WERI-Rb-1 (cell line): ENCODE results near the gene TEX11.
"Not testable (repeated sequence)": the region's sequence is repeated elsewhere in the genome, so short reads cannot be mapped to it uniquely, and the experiment has no call there.

ENCODE experiments used
- DNase-seq: peaks from one replicate; pipeline ENCODE4 v3.0.0-alpha.2; 2020
- H3K27ac ChIP-seq: fragments of 250-450 bp; sonication (Bioruptor Pico); 2 replicates; pipeline ENCODE4 v1.5.1; 2020; ENCODE audit warnings: mild to moderate bottlenecking, moderate library complexity
- H3K27me3 ChIP-seq: fragments of 250-450 bp; sonication (Bioruptor Pico); 2 replicates; pipeline ENCODE4 v1.5.1; 2021; ENCODE audit warnings: mild to moderate bottlenecking, low read depth, moderate library complexity; ENCODE audit not compliant: insufficient read depth, severe bottlenecking
- H3K36me3 ChIP-seq: fragments of 250-450 bp; sonication (Bioruptor Pico); 2 replicates; pipeline ENCODE4 v1.5.1; 2020; ENCODE audit warnings: mild to moderate bottlenecking, moderate library complexity
- H3K4me3 ChIP-seq: 2 replicates; pipeline ENCODE4 v1.5.1; 2011; ENCODE audit warnings: low read depth, mild to moderate bottlenecking, control low read depth, low read length
- H3K9me3 ChIP-seq: fragments of 250-450 bp; sonication (Bioruptor Pico); 2 replicates; pipeline ENCODE4 v1.5.1; 2021; ENCODE audit warnings: mild to moderate bottlenecking, moderate library complexity; ENCODE audit not compliant: severe bottlenecking
- TF ChIP-seq, protein P1 (sequence below): IDR thresholded peaks from 2 replicates; pipeline ENCODE4 v1.5.1; 2011; ENCODE audit warnings: low read depth, mild to moderate bottlenecking, control low read depth, inconsistent platforms, low read length

The TEX11 gene

GRCh38 chrX:70720721-70721120 lies 187.8 kb downstream of the TEX11 start:
- Histone ChIP-seq H3K9me3 (no peaks in the 10 kb centered on the region), H3K4me3 (no peak overlapping the region), H3K27me3 (peaks cover 5% of the 10 kb centered on the region), H3K36me3 (no peaks in the 10 kb centered on the region), H3K27ac (no peak overlapping the region)
- DNase-seq = no peak
- TF ChIP-seq, protein P1, sequence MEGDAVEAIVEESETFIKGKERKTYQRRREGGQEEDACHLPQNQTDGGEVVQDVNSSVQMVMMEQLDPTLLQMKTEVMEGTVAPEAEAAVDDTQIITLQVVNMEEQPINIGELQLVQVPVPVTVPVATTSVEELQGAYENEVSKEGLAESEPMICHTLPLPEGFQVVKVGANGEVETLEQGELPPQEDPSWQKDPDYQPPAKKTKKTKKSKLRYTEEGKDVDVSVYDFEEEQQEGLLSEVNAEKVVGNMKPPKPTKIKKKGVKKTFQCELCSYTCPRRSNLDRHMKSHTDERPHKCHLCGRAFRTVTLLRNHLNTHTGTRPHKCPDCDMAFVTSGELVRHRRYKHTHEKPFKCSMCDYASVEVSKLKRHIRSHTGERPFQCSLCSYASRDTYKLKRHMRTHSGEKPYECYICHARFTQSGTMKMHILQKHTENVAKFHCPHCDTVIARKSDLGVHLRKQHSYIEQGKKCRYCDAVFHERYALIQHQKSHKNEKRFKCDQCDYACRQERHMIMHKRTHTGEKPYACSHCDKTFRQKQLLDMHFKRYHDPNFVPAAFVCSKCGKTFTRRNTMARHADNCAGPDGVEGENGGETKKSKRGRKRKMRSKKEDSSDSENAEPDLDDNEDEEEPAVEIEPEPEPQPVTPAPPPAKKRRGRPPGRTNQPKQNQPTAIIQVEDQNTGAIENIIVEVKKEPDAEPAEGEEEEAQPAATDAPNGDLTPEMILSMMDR = no peak

- not testable (repeated sequence) for H3K9me3 ChIP-seq, H3K4me3 ChIP-seq, DNase-seq, H3K27me3 ChIP-seq, H3K27ac ChIP-seq, H3K36me3 ChIP-seq
Observed at GRCh38 chrX:70711336-70711735, 197.2 kb downstream of the TEX11 start.

DNA sequence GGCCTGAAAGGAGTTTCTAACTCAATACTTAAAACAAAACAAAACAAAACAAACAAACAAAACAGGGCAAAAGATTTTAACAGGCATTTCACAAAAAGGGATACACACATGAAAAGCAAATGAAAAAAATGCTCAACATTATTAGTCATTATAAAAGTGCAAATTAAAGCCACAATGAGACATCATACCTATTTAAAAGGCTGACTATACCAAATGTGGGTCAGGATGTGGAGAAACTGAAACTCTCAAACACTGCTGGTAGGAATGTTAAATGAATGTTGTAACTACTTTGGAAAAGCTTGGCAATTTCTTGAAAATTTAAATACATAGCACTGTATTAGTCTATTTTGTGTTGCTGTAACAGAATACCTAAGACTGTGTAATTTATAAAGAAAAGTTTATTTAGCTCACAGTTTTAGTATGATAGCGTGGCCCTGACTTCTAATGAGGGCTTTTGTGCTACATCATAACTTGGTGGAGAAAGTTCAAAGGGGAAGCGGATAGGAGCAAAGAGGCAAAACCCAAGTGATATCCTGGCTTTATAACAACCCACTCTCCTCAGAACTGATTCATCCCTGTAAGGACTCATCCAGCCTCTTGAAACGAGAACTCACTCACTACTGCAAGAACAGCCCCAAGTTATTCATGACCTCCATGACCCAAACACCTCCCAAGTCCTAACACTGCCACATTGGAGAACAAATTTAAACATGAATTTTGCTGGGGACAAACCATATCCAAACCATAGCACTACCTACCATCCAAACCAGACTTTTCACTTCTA lies 214.0 kb downstream of the TEX11 start:
- Histone ChIP-seq H3K27me3 (peaks cover 14% of the 10 kb centered on the region), H3K9me3 (no peaks in the 10 kb centered on the region)
- DNase-seq = no peak

GRCh38 chrX:70679455-70679854 lies 229.1 kb downstream of the TEX11 start:
- not testable (repeated sequence) for H3K27ac ChIP-seq, H3K9me3 ChIP-seq, H3K36me3 ChIP-seq, H3K4me3 ChIP-seq, DNase-seq
- H3K27me3 ChIP-seq = peaks cover 18% of the 10 kb centered on the region

More for the DNA sequence above, 214.0 kb downstream of the TEX11 start:
- Histone ChIP-seq H3K27ac (no peak overlapping the region), H3K36me3 (no peaks in the 10 kb centered on the region), H3K4me3 (no peak overlapping the region)
- TF ChIP-seq, protein P1 = no peak

- H3K27me3 ChIP-seq = peaks cover 17% of the 10 kb centered on the region
- DNase-seq = no peak
- no peaks in the 10 kb centered on the region for H3K36me3 ChIP-seq
- no peak overlapping the region for H3K4me3 ChIP-seq
- H3K27ac ChIP-seq = no peak overlapping the region
- TF ChIP-seq, protein P1 = no peak
- no peaks in the 10 kb centered on the region for H3K9me3 ChIP-seq
Observed at GRCh38 chrX:70675284-70675683, 233.2 kb downstream of the TEX11 start.

DNA sequence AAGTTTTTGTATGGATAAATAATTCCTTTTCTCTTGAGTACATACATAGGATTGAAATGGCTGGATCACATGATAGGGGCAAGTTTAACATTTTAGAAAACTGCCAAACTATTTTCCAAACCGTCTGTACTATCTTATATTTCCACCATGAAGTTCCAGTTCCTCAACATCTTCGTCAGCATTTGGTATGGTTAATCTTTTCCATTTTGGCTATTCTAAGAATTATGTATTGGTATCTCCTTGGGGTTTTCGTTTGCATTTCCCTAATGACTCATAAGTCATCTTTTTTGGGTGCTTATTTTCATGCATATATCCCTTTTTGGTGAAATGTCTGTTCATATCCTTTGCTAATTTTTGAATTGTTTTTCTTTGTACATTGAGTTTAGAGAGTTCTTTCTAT lies 236.2 kb downstream of the TEX11 start:
- TF ChIP-seq, protein P1 = no peak
- Histone ChIP-seq H3K27ac (no peak overlapping the region), H3K27me3 (peaks cover 19% of the 10 kb centered on the region), H3K4me3 (no peak overlapping the region), H3K36me3 (no peaks in the 10 kb centered on the region), H3K9me3 (no peaks in the 10 kb centered on the region)
- no peak for DNase-seq

DNA sequence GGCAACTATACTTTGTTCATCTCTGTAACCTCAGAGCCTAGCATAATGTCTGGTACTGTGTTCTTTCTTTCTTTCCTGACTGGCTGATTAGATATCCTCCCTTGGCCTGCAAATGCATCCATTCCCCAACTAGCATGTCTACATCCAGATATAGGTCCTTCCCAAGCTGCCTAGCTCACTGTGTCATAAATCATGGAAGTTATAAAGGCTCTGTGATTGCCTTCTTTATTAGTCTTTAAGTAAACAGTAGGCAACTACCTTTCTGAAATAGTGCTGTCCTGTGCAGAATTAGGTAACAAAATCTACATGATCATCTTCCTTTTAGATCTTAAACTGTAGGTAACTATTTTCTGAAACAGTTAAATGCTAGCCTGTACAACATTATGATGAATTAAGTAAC lies 239.4 kb downstream of the TEX11 start:
- peaks cover 13% of the 10 kb centered on the region for H3K27me3 ChIP-seq
- TF ChIP-seq, protein P1 = no peak
- no peak for DNase-seq
- no peaks in the 10 kb centered on the region for H3K36me3 ChIP-seq
- no peaks in the 10 kb centered on the region for H3K9me3 ChIP-seq
- no peak overlapping the region for H3K27ac ChIP-seq
- H3K4me3 ChIP-seq = no peak overlapping the region
